ENCODE measurements around the gene GIN1.

DNA sequence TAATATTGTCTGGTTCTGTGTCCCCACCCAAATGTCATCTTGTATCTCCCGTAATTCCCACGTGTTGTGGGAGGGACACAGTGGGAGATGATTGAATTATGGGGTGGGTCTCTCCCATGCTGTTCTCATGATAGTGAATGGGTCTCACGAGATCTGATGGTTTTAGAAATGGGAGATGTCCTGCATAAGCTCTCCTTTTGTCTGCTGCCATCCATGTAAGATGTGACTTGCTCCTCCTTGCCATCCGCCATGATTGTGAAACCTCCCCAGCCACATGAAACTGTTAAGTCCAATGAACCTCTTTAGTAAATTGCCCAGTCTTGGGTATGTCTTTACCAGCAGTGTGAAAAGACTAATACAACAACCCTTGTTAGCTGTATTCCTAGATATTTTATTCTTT is 44.5 kb downstream of the GIN1 start:
- TF ChIP-seq, protein P1, sequence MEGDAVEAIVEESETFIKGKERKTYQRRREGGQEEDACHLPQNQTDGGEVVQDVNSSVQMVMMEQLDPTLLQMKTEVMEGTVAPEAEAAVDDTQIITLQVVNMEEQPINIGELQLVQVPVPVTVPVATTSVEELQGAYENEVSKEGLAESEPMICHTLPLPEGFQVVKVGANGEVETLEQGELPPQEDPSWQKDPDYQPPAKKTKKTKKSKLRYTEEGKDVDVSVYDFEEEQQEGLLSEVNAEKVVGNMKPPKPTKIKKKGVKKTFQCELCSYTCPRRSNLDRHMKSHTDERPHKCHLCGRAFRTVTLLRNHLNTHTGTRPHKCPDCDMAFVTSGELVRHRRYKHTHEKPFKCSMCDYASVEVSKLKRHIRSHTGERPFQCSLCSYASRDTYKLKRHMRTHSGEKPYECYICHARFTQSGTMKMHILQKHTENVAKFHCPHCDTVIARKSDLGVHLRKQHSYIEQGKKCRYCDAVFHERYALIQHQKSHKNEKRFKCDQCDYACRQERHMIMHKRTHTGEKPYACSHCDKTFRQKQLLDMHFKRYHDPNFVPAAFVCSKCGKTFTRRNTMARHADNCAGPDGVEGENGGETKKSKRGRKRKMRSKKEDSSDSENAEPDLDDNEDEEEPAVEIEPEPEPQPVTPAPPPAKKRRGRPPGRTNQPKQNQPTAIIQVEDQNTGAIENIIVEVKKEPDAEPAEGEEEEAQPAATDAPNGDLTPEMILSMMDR (IDR thresholded peaks at IDR 0.05) = no peak
- no peak for TF ChIP-seq POLR2AphosphoS5 (IDR thresholded peaks at IDR 0.05)
- no peak for TF ChIP-seq POLR2A (IDR thresholded peaks at IDR 0.05; ENCODE audit: low read depth)
